Upper lobe of left lung (tissue), 4 donors: Measurements from ENCODE around the gene PIGU.

Experiments
- CTCF ChIP-seq, 6 experiments: fragments of 450-650 bp in 4 of 6; fragments of 200-600 bp in 2 of 6; sonication (generic) in 2 of 6; IDR thresholded peaks; one replicate each; pipeline ENCODE4 v1.5.1; 2016 to 2019; ENCODE audit warnings: antibody characterized with exemption in 6 of 6
- EP300 ChIP-seq, 4 donors: sonication (generic); formaldehyde crosslinking; IDR thresholded peaks; one replicate each; pipeline ENCODE4 v1.5.1; 2017; ENCODE audit warnings: antibody characterized with exemption in 4 of 4, control low read depth in 2 of 4
- POLR2A ChIP-seq, 4 donors: fragments of 450-650 bp; IDR thresholded peaks; one replicate each; pipeline ENCODE4 v1.5.1; 2016 to 2017; ENCODE audit warnings: antibody characterized with exemption in 4 of 4, mild to moderate bottlenecking in 2 of 4
- POLR2AphosphoS5 ChIP-seq, 2 donors: sonication (generic); formaldehyde crosslinking; IDR thresholded peaks; one replicate each; pipeline ENCODE4 v1.5.1; 2017; ENCODE audit warnings: antibody characterized with exemption in 2 of 2

- TF ChIP-seq CTCF (IDR thresholded peaks at IDR 0.05) (no peak), EP300 (IDR thresholded peaks at IDR 0.05) (no peak), POLR2A (IDR thresholded peaks at IDR 0.05) (no peak), POLR2AphosphoS5 (IDR thresholded peaks at IDR 0.05) (no peak)
Observed at GRCh38 chr20:34552569-34552968, 124.3 kb downstream of the PIGU start.
